H1 (cell line): Measurements from ENCODE around the gene MYO1D. TPM values are rescaled to one million over a fixed set of nuclear protein-coding genes. Genes with fewer than 3 reads are reported as not detected.

Experiments used
- EZH2 ChIP-seq: fragments of 200-600 bp; sonication (generic); IDR thresholded peaks from 2 replicates; pipeline ENCODE4 v1.7.1; 2012; ENCODE audit warnings: low read depth, mild to moderate bottlenecking, moderate library complexity, low read length, inconsistent platforms; ENCODE audit not compliant: severe bottlenecking
- JUND ChIP-seq: IDR thresholded peaks from 2 replicates; pipeline ENCODE4 v1.6.1; 2011; ENCODE audit warnings: mild to moderate bottlenecking, improper control_type of control experiment, low read length
- polyA plus RNA-seq, 7 experiments: library from polyadenylated mRNA; depleted of rRNA in 3 of 7; stranded (reverse) in 5 of 7; unstranded in 2 of 7; fragments of >200 nt in 5 of 7; fragments of 200-250 nt in 2 of 7; gene quantifications; 1 replicate in 5 of 7; 2 replicates in 1 of 7; 4 replicates in 1 of 7; pipeline versions ENCODE4 v1.2.1 to v1.2.3, GENCODE V29; 2011 to 2013; ENCODE audit warnings: missing spikeins in 2 of 7, mixed read lengths in 2 of 7
- total RNA-seq: library from RNA; stranded (reverse); fragmentation: NEBNext Ultra II Directional; extraction: Animal tissue kit (Norgen Biotek cat#: 25700); gene quantifications from 2 replicates; pipeline ENCODE4 v1.2.1, GENCODE V29; 2021

Gene MYO1D
- total and polyA plus RNA-seq, 2 of the 8 experiments (the other 6 are each of a cell fraction or from before 2014, with no cell fraction given): 6.5 to 25.4 TPM

DNA sequence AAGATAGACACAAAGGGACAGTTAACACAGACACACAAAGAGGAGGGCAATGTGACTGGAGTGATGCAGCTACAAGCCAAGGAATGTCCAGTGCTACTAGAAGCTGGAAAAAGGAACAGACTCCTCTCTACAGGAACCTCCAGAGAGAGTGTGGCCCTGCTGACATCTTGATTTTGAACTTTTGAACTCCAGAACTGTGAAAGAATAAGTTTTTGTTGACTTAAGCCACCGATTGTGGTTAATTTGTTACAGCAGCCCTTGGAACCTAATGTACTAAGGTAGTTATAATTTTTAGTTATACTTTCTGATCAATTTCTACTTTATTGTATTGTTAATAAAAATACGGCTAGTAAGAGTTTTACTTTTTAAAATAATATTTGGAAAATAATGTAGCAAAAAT is 129.1 kb downstream of the MYO1D start (continued):
- no peak for TF ChIP-seq EZH2
- TF ChIP-seq JUND: no peak
